Uterus (tissue), 4 donors: ENCODE measurements around the gene WNT8A. TPM values are rescaled to one million over a fixed set of nuclear protein-coding genes. Genes with fewer than 3 reads are reported as not detected.
A peak's percentile ranks its signal among the peaks of the same experiment; 100 is the strongest.

Experiments used
- DNase-seq, 2 donors: peaks; one replicate each; pipeline ENCODE4 v3.0.0-alpha.2; 2019 to 2020
- H3K27ac ChIP-seq, 2 donors: fragments of 200-600 bp; sonication (generic); 1 replicate in 1 of 2; 2 replicates in 1 of 2; pipeline ENCODE4 v1.5.1; 2016 to 2018
- H3K27me3 ChIP-seq, 2 donors: fragments of 200-600 bp; sonication (generic); one replicate each; pipeline ENCODE4 v1.5.1; 2018 to 2019; ENCODE audit warnings: control low read depth in 1 of 2
- H3K36me3 ChIP-seq, 2 donors: fragments of 200-600 bp; sonication (generic); one replicate each; pipeline ENCODE4 v1.5.1; 2019; ENCODE audit warnings: control low read depth in 1 of 2
- H3K4me1 ChIP-seq, 2 donors: fragments of 200-600 bp; sonication (generic); one replicate each; pipeline ENCODE4 v1.5.1; 2018 to 2019; ENCODE audit warnings: control low read depth in 1 of 2
- H3K4me3 ChIP-seq, 2 donors: fragments of 200-600 bp; sonication (generic); 1 replicate in 1 of 2; 2 replicates in 1 of 2; pipeline ENCODE4 v1.5.1; 2018 to 2019; ENCODE audit warnings: mild to moderate bottlenecking in 1 of 2
- H3K9me3 ChIP-seq, 2 donors: fragments of 200-600 bp; sonication (generic); one replicate each; pipeline ENCODE4 v1.5.1; 2019; ENCODE audit warnings: control low read depth in 1 of 2
- POLR2A ChIP-seq, 2 donors: fragments of 450-650 bp; IDR thresholded peaks; one replicate each; pipeline ENCODE4 v1.6.1; 2016; ENCODE audit warnings: antibody characterized with exemption in 2 of 2, mild to moderate bottlenecking in 1 of 2, moderate library complexity in 1 of 2
- intact Hi-C: fragments of 100-400 bp; cut with DNase I; formaldehyde crosslinking; loops from one replicate; pipeline ENCODE4 v1.15.1; 2023; ENCODE audit warnings: low total_unique reads
- total RNA-seq, 4 donors: library from RNA; depleted of rRNA in 3 of 4; stranded (reverse); fragments of >200 nt in 3 of 4; gene quantifications; one replicate each; pipeline versions ENCODE4 v1.1.0 to v1.2.4, GENCODE V29; 2014 to 2023
- TF ChIP-seq, protein P1 (sequence below), 4 experiments: fragments of 200-600 bp in 2 of 4; fragments of 450-650 bp in 2 of 4; sonication (generic) in 2 of 4; IDR thresholded peaks; one replicate each; pipeline ENCODE4 v1.5.1; 2016 to 2019; ENCODE audit warnings: antibody characterized with exemption in 4 of 4, mild to moderate bottlenecking in 2 of 4, moderate library complexity in 1 of 4
- donor health status: DM: yes; HTN: yes; CAD: no.

WNT8A gene
- total RNA-seq, 4 donors from 2014 or later = not detected

DNA sequence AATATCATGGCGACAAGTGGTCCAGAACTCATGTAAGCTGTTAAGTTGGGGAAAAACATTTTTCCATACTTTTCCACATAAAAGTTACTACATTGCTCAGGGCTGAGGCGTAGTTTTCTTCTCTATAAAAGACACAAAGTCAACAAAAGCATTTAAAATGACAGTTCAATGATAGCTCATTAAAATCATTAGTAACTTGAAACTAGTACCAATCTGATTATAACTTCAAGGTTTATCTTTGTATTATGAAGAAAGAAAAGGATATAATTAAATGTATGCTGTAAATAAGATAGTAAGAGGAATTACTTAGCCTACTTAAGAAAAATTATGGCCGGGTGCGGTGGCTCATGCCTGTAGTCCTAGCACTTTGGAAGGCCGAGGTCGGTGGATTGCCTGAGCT, 45.5 kb downstream of the WNT8A start:
- H3K27ac ChIP-seq = no peak overlapping the region
- no peaks in the 10 kb centered on the region for H3K9me3 ChIP-seq
- H3K27me3 ChIP-seq = no peaks in the 10 kb centered on the region
- H3K36me3 ChIP-seq = no peaks in the 10 kb centered on the region
- H3K4me1 ChIP-seq = no peaks in the 10 kb centered on the region
- intact Hi-C loops = no loop called here
- H3K4me3 ChIP-seq = no peak overlapping the region
- TF ChIP-seq, protein P1, sequence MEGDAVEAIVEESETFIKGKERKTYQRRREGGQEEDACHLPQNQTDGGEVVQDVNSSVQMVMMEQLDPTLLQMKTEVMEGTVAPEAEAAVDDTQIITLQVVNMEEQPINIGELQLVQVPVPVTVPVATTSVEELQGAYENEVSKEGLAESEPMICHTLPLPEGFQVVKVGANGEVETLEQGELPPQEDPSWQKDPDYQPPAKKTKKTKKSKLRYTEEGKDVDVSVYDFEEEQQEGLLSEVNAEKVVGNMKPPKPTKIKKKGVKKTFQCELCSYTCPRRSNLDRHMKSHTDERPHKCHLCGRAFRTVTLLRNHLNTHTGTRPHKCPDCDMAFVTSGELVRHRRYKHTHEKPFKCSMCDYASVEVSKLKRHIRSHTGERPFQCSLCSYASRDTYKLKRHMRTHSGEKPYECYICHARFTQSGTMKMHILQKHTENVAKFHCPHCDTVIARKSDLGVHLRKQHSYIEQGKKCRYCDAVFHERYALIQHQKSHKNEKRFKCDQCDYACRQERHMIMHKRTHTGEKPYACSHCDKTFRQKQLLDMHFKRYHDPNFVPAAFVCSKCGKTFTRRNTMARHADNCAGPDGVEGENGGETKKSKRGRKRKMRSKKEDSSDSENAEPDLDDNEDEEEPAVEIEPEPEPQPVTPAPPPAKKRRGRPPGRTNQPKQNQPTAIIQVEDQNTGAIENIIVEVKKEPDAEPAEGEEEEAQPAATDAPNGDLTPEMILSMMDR (IDR thresholded peaks at IDR 0.05) = no peak
- TF ChIP-seq POLR2A (IDR thresholded peaks at IDR 0.05) = no peak
- DNase-seq = no peak

DNA sequence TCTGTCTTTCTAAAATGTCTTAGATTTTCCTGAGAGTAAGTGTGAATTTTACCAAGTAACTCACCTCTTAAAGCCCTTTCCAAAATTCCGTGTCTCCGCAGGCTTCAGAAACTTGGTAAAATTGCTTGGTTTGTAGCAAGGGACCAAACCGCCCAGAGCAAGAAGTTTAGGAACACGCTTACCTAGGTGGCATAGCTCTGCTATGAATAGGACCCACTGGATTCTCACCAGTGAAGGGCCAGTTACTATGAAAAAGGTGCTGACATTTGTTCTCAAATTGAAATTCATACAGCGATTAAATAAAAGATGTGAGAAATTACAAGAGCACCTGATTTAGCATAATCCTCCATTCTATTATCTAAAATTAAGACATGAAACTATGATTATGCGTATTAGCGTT, 48.7 kb downstream of the WNT8A start:
- Histone ChIP-seq H3K9me3 (no peaks in the 10 kb centered on the region), H3K4me1 (no peaks in the 10 kb centered on the region), H3K36me3 (no peaks in the 10 kb centered on the region), H3K4me3 (peak overlapping the region in 1 of 2 donors; percentile 33), H3K27me3 (no peaks in the 10 kb centered on the region), H3K27ac (no peak overlapping the region)
- no peak for DNase-seq
- intact Hi-C loops = loop anchor here (5.0 kb wide), 1 partner anchor 55 kb away; no protein-coding TSS in a partner anchor
- no peak for TF ChIP-seq POLR2A (IDR thresholded peaks at IDR 0.05)
- TF ChIP-seq, protein P1 (IDR thresholded peaks at IDR 0.05) = no peak

DNA sequence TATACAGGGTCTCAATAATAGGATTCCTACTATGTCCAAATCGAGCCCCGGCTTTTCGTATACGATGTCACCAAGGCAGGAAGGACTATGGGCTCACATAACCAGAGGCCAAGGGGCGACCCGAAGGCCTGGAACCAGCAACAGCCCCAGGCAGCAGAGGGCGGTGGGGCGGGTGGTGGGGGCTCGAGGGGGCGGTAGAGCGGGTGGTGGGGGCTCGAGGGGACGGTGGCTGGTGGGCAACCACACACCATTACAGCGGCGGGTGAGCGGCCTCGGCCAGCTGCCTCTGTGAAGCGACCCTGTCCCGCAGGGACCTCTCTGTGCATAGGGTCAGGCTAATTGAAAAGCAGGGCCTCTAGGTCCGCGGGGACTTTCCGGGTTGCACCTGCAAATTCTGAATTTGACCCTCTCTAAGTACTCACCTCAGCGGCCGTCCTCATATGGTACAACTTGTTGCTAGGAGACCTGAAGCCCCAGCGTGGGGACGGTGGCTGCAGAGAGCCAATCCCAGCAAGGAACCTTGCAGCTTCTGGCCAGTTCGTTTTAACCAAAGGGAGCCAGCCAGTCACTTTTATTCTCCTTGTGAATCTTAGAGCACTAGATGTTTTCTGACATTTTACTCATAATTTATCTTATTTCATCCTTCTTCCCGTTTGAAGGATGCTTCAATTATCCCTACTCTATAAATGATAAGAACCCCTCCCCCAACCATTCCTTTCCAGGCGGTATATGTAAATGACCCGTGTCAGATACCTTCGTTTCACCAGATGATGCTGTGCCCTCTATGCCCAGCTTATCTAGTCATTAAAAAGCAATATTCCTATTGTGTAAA, 55.3 kb downstream of the WNT8A start, which contains the start of gene NME5:
NME5 (minus strand) TSS at position 480 of the 832 bp plus-strand sequence. CDS start 648 bp downstream, outside the sequence.
- Histone ChIP-seq H3K4me1 (no peaks in the 10 kb centered on the region), H3K4me3 (peak within 1 kb of the TSS; percentile 36 to 62), H3K27ac (no peak within 1 kb of the TSS), H3K27me3 (no peaks in the 10 kb centered on the region), H3K9me3 (no peaks in the 10 kb centered on the region), H3K36me3 (no peaks in the 10 kb centered on the region)
- TF ChIP-seq POLR2A (IDR thresholded peaks at IDR 0.05) = no peak
- TF ChIP-seq, protein P1 (IDR thresholded peaks at IDR 0.05) = no peak
- intact Hi-C loops = no loop called here
- DNase-seq = peak; percentile 34 to 41

DNA sequence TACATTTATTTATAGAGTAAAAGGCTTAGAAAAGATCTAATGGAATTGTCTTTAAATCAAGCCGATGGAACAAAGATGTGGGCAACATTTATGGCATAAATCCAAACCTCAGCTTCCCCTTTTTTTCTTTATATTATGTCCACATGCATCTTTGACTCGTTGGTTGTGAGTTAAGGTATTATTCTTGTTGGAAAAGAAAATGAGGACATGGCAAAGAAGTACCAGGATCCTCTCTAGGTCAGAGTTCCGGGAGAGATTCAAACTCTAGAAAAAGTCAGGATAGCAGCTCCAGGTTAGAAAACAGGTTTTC, 55.9 kb downstream of the WNT8A start:
- Histone ChIP-seq H3K9me3 (no peaks in the 10 kb centered on the region), H3K27me3 (no peaks in the 10 kb centered on the region), H3K4me1 (no peaks in the 10 kb centered on the region), H3K4me3 (no peak overlapping the region), H3K36me3 (no peaks in the 10 kb centered on the region), H3K27ac (no peak overlapping the region)
- TF ChIP-seq, protein P1 (IDR thresholded peaks at IDR 0.05) = no peak
- TF ChIP-seq POLR2A (IDR thresholded peaks at IDR 0.05) = no peak
- DNase-seq = no peak
- intact Hi-C loops = no loop called here

DNA sequence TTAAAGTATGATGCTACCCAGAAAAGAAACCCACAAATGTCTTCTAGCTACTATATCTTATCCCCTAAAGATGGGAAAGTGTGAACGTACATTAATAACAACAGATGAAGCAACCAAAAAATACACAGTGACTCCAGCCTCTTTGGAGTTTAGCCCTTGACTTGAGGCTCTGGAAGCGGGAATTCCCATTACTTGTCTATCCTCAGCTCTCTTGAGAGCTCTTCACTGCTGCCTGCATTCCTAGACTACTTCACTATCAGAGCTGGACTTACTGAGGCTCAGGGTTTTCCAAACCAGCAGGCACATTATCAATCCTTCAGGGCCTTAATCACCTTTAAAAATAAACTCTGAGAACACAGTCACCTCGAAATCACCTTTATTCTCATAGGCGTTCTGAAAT, 56.4 kb downstream of the WNT8A start:
- TF ChIP-seq, protein P1 (IDR thresholded peaks at IDR 0.05) = no peak
- no peak for TF ChIP-seq POLR2A (IDR thresholded peaks at IDR 0.05)

More for the DNA sequence above, 56.4 kb downstream of the WNT8A start:
- Histone ChIP-seq H3K36me3 (no peaks in the 10 kb centered on the region), H3K27ac (no peak overlapping the region), H3K9me3 (no peaks in the 10 kb centered on the region), H3K27me3 (no peaks in the 10 kb centered on the region), H3K4me1 (no peaks in the 10 kb centered on the region), H3K4me3 (no peak overlapping the region)
- no peak for DNase-seq
- intact Hi-C loops = no loop called here
